Fibroblast of lung (primary cell): ENCODE results near the gene UQCRQ. TPM values are rescaled to one million over a fixed set of nuclear protein-coding genes. Genes with fewer than 3 reads are reported as not detected.

ENCODE experiments used
- DNase-seq, 2 donors: peaks; one replicate each; pipeline versions ENCODE4 v3.0.0 to v3.0.0-alpha.2; 2010; ENCODE audit warnings: low read depth in 2 of 2
- H2AFZ ChIP-seq: 2 replicates; pipeline ENCODE4 v1.5.1; 2012; ENCODE audit warnings: low read length, control low read depth, inconsistent platforms
- H3K27ac ChIP-seq: 2 replicates; pipeline ENCODE4 v1.5.1; 2011; ENCODE audit warnings: low read length, control low read depth; ENCODE audit not compliant: insufficient read depth
- H3K27me3 ChIP-seq: 2 replicates; pipeline ENCODE4 v1.5.1; 2011; ENCODE audit warnings: mild to moderate bottlenecking, low read length; ENCODE audit not compliant: control insufficient read depth, insufficient read depth
- H3K36me3 ChIP-seq: 2 replicates; pipeline ENCODE4 v1.5.1; 2011; ENCODE audit warnings: low read length; ENCODE audit not compliant: control insufficient read depth, insufficient read depth
- H3K4me1 ChIP-seq: 2 replicates; pipeline ENCODE4 v1.5.1; 2011; ENCODE audit warnings: low read length; ENCODE audit not compliant: control insufficient read depth, insufficient read depth; ENCODE audit errors: extremely low read depth
- H3K4me2 ChIP-seq: 2 replicates; pipeline ENCODE4 v1.5.1; 2011; ENCODE audit warnings: low read length, control low read depth; ENCODE audit not compliant: insufficient read depth; ENCODE audit errors: extremely low read depth
- H3K4me3 ChIP-seq, 4 experiments: fragments of 200-600 bp in 1 of 4; sonication (generic) in 1 of 4; replicated peaks in 1 of 4; 2 replicates each; pipeline ENCODE4 v1.5.1; 2011 to 2016; ENCODE audit warnings: low read length in 4 of 4, low read depth in 3 of 4, mild to moderate bottlenecking in 3 of 4, control low read depth in 2 of 4, inconsistent platforms in 1 of 4, mixed read lengths in 1 of 4; ENCODE audit not compliant: insufficient read depth in 1 of 4; ENCODE audit errors: control extremely low read depth in 1 of 4
- H3K79me2 ChIP-seq: 2 replicates; pipeline ENCODE4 v1.5.1; 2012; ENCODE audit warnings: mild to moderate bottlenecking, low read length, inconsistent platforms; ENCODE audit not compliant: control insufficient read depth, insufficient read depth
- H3K9ac ChIP-seq: 2 replicates; pipeline ENCODE4 v1.5.1; 2011; ENCODE audit warnings: mild to moderate bottlenecking, low read length, control low read depth; ENCODE audit not compliant: insufficient read depth
- H3K9me3 ChIP-seq: 2 replicates; pipeline ENCODE4 v1.5.1; 2012; ENCODE audit warnings: low read depth, low read length; ENCODE audit not compliant: control insufficient read depth, insufficient read depth
- H4K20me1 ChIP-seq: 2 replicates; pipeline ENCODE4 v1.5.1; 2011; ENCODE audit warnings: low read length; ENCODE audit not compliant: control insufficient read depth, insufficient read depth; ENCODE audit errors: extremely low read depth
- CTCF ChIP-seq, 2 donors: IDR thresholded peaks in 1 of 2; conservative IDR thresholded peaks in 1 of 2; 1 replicate in 1 of 2; 2 replicates in 1 of 2; pipeline ENCODE4 v1.5.1; 2011 to 2012; ENCODE audit warnings: low read length in 2 of 2, control low read depth in 1 of 2, inconsistent platforms in 1 of 2, low read depth in 1 of 2, mild to moderate bottlenecking in 1 of 2
- EZH2 ChIP-seq: IDR thresholded peaks from 2 replicates; pipeline ENCODE4 v1.5.1; 2012; ENCODE audit warnings: low read length, control low read depth, mild to moderate bottlenecking; ENCODE audit errors: missing control alignments
- polyA plus RNA-seq, 2 donors: library from polyadenylated mRNA; depleted of rRNA in 1 of 2; stranded (reverse) in 1 of 2; unstranded in 1 of 2; fragments of >200 nt; gene quantifications; 2 replicates each; pipeline ENCODE4 v1.2.1, GENCODE V29; 2011 to 2012; ENCODE audit warnings: missing spikeins in 1 of 2
- total RNA-seq: library from RNA; depleted of rRNA; stranded (reverse); fragments of >200 nt; gene quantifications from 2 replicates; pipeline ENCODE4 v1.2.1, GENCODE V29; 2014

The UQCRQ gene
- total and polyA plus RNA-seq, 2 donors (not counting 1 experiment from before 2014, with no cell fraction given): 112 to 157 TPM

- Histone ChIP-seq H4K20me1 (no peaks in the 10 kb centered on the region), H3K4me3 (no peak overlapping the region)
These were observed 30.2 kb downstream of the UQCRQ start for GRCh38 chr5:132896685-132897084.

GRCh38 chr5:132898094-132898493, 31.7 kb downstream of the UQCRQ start:
- Histone ChIP-seq H3K4me1 (peaks cover 8% of the 10 kb centered on the region), H3K4me2 (no peak overlapping the region), H3K36me3 (peaks cover 22% of the 10 kb centered on the region), H2AFZ (no peak overlapping the region), H3K79me2 (peaks cover 7% of the 10 kb centered on the region), H3K9ac (no peak overlapping the region), H4K20me1 (no peaks in the 10 kb centered on the region), H3K27ac (no peak overlapping the region), H3K4me3 (no peak overlapping the region), H3K27me3 (no peaks in the 10 kb centered on the region), H3K9me3 (no peaks in the 10 kb centered on the region)
- no peak for DNase-seq
- TF ChIP-seq CTCF (conservative IDR thresholded peaks at IDR 0.05 in 1 of 2, IDR thresholded peaks at IDR 0.05 in 1 of 2; ENCODE audit: low read depth in 1 of 2, low read length in 2 of 2) (no peak), EZH2 (no peak)

More at GRCh38 chr5:132896685-132897084, 30.2 kb downstream of the UQCRQ start:
- Histone ChIP-seq H3K9me3 (no peaks in the 10 kb centered on the region), H3K36me3 (peaks cover 25% of the 10 kb centered on the region), H3K9ac (no peak overlapping the region), H3K4me2 (no peak overlapping the region), H3K79me2 (peaks cover 8% of the 10 kb centered on the region), H3K27ac (peak overlapping the region; percentile 16), H3K27me3 (no peaks in the 10 kb centered on the region), H3K4me1 (peaks cover 8% of the 10 kb centered on the region), H2AFZ (no peak overlapping the region)
- TF ChIP-seq CTCF (conservative IDR thresholded peaks at IDR 0.05 in 1 of 2, IDR thresholded peaks at IDR 0.05 in 1 of 2; ENCODE audit: low read depth in 1 of 2, low read length in 2 of 2) (no peak), EZH2 (no peak)
- DNase-seq: no peak

GRCh38 chr5:132901036-132901435, 34.6 kb downstream of the UQCRQ start:
- no peak overlapping the region for H3K27ac ChIP-seq
- H3K79me2 ChIP-seq: peaks cover 9% of the 10 kb centered on the region
- H3K4me2 ChIP-seq: no peak overlapping the region
- TF ChIP-seq CTCF (conservative IDR thresholded peaks at IDR 0.05 in 1 of 2, IDR thresholded peaks at IDR 0.05 in 1 of 2; ENCODE audit: low read depth in 1 of 2, low read length in 2 of 2) (no peak), EZH2 (no peak)
- H3K9me3 ChIP-seq: no peaks in the 10 kb centered on the region
- no peaks in the 10 kb centered on the region for H4K20me1 ChIP-seq
- H2AFZ ChIP-seq: no peak overlapping the region
- no peak overlapping the region for H3K4me3 ChIP-seq
- peaks cover 15% of the 10 kb centered on the region for H3K36me3 ChIP-seq
- H3K9ac ChIP-seq: no peak overlapping the region
- H3K4me1 ChIP-seq: peaks cover 5% of the 10 kb centered on the region
- DNase-seq: no peak
- H3K27me3 ChIP-seq: no peaks in the 10 kb centered on the region
